GM19463 (cell line): ENCODE data around the gene CTDSP1.
A peak's percentile ranks its signal among the peaks of the same experiment; 100 is the strongest.

Experiments
- ATAC-seq: cut with Tn5 transposase; IDR thresholded peaks from one replicate; pipeline ENCODE4 v1.9.1; 2021; ENCODE audit warnings: mild to moderate bottlenecking, moderate library complexity; ENCODE audit not compliant: unreplicated experiment

CTDSP1 gene

DNA sequence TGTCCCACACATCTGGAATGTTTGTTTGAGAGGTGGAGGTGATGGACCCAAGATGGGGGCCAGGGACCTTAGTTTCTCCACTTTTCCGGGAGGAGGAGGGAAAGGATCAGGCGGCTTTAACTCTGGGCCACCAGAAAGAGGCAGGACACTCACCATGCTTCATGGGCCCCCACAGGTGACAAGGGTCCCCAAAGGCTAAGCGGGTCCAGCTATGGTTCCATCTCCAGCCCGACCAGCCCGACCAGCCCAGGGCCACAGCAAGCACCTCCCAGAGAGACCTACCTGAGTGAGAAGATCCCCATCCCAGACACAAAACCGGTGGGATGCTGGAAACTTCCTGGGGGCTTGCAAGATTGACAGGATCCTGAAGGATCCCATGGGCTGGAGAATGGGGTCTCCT, 16.9 kb upstream of the CTDSP1 start:
- no peak for ATAC-seq

DNA sequence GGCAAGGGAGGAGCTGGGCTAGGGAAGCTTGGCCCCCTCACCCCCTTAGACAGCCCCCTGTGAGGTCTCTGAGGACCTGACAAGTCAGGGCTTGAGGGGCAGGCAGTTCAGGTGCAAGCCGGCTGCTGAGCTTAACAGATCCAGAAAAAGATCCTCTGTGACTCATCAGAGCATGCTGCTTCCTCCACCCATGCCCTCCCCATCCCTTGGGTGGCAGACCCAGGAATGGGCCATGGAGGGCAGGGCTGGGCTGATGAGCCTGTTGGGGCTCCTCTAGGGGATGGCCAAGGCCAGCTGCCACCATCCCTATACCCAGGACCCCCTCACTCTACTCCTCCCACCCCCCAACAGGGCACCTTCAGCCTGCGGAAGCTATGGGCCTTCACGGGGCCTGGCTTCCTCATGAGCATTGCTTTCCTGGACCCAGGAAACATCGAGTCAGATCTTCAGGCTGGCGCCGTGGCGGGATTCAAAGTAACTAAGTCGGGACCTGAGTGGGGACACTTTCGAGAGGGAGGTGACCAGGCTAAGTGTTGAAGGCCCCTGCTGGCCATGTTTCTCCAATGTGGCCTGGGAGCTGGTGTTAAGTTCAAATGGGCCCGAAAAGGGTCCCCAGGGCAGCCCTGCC, 15.7 kb upstream of the CTDSP1 start:
- ATAC-seq, result no peak

DNA sequence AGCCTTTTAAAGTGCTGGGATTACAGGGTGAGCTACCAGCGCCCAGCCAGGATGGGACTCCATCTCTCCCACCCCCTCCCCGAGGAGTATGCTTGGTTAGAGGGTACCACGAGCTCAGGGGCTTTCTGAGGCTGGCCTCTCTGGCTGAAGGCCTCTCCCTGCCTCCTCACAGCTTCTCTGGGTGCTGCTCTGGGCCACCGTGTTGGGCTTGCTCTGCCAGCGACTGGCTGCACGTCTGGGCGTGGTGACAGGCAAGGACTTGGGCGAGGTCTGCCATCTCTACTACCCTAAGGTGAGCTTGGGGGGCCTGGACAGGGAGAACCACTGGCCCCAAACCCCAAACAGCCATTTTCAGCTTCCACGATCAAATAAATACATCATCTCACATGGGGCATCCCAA, 14.7 kb upstream of the CTDSP1 start:
- ATAC-seq, result no peak

- no peak for ATAC-seq
Observed at GRCh38 chr2:218386505-218387368, 12.9 kb upstream of the CTDSP1 start.

DNA sequence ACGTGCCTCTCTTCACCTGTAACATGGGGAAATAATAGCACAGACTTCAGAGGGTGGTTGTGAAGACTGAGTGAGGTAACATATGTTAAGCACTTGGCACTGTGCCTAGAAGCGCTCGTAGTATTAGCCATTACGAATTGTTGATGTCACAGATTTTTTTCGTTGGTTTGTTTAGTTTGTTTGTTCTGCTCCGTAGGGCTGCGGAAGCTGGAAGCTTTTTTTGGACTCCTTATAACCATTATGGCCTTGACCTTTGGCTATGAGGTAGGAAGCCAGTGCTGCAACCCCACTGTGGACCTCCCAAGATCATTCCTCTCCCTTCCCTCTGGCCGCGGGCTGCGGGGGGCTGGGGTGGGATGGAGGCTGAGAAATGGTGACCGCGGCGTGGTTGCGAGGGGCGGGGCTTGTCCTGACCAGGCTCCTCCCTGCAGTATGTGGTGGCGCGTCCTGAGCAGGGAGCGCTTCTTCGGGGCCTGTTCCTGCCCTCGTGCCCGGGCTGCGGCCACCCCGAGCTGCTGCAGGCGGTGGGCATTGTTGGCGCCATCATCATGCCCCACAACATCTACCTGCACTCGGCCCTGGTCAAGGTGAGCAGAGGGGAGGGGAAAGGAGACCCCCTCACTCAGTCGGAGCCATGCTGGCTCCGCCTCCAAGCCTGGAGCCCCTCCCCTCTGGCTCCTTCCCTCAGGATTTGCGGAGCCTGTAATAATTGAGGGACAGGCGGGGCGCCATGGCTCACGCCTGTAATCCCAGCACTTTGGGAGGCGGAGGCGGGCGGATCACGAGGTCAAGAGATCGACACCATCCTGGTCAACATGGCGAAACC, 12.1 kb upstream of the CTDSP1 start:
- ATAC-seq, result no peak

DNA sequence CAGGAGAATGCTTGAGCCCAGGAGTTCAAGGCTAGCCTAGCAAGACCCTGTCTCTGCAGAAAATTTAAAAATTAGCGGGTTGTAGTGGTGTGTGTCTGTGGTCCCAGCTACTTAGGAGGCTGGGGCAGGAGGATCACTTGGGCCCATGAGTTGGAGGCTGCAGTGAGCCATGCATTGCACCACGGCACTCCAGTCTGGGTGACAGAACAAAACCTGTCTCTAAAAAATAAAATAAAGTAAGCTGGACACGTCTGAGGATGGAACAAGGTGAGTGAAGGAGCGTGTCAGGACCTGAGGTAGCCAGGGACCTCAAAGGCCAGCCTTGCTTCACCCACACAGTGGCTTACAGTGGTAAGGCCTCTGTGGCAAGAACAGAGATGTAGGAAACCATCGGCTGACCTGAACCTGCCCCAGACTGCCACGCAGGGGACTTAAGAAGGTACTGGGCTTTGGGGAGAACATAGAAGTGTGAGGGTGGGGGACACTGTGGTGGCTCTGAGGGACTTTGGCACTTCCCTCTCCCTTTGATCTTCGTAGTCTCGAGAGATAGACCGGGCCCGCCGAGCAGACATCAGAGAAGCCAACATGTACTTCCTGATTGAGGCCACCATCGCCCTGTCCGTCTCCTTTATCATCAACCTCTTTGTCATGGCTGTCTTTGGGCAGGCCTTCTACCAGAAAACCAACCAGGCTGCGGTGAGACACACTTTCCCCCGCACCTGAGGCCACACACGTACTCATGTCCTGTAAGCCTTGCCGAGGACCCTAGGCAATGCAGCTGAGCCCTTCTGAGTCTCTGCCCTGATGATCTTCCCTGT, 10.1 kb upstream of the CTDSP1 start:
- no peak for ATAC-seq

- ATAC-seq, result no peak
Observed at GRCh38 chr2:218391202-218391601, 8.5 kb upstream of the CTDSP1 start.

DNA sequence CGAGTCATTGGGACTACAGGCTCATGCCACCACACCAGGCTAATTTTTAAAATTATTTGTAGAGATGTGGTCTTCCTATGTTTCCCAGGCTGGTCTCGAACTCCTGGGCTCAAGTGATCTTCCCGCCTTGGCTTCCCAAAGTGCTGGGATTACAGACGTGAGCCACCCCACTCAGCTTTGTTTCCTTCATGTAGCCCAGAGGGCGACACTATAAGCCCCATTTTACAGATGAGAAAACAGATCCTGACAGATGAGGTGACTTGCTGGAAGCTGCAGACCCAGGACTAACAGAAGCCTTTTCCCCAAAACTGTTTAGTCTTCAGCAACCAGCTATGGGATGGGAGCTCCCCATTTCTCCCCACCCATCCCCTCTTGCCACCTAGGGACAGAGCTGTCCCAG, 7.2 kb upstream of the CTDSP1 start:
- ATAC-seq, result no peak

- ATAC-seq, result no peak
Observed at GRCh38 chr2:218392891-218393462, 6.7 kb upstream of the CTDSP1 start.

GRCh38 chr2:218393750-218394290, 5.8 kb upstream of the CTDSP1 start:
- ATAC-seq, result no peak

- no peak for ATAC-seq
Observed at GRCh38 chr2:218394298-218395089, 5.2 kb upstream of the CTDSP1 start.

DNA sequence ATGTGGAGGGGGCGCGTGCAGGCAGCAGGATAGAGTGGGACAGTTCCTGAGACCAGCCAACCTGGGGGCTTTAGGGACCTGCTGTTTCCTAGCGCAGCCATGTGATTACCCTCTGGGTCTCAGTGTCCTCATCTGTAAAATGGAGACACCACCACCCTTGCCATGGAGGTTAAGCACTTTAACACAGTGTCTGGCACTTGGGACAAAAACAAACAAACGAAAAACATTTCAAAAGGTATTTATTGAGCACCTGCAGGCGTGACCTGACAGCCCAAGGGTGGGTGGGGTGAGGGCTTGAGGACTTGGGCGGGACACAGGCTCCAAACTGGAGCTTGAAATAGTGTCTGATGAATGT, 4.6 kb upstream of the CTDSP1 start:
- ATAC-seq, result no peak

DNA sequence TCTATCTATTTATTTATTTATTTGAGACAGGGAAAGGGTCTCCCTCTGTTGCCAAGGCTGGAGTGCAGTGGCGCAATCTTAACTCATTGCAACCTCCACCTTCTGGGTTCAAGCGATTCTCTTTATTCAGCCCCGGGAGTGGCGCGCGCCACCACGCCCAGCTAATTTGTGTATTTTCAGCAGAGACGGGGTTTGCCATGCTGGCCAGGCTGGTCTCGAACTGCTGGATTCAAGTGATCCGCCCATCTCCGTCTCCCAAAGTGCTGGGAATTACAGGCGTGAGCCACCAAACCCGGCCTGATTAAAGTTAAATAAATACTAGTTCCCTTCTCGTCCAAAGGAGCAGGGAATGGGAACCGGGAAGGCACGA, 4.2 kb upstream of the CTDSP1 start:
- ATAC-seq, result no peak

- peak; percentile 40 for ATAC-seq
Observed at GRCh38 chr2:218395826-218396687, 3.6 kb upstream of the CTDSP1 start.

- ATAC-seq, result no peak
Observed at GRCh38 chr2:218396688-218397462, 2.8 kb upstream of the CTDSP1 start.

GRCh38 chr2:218397463-218397819, 2.2 kb upstream of the CTDSP1 start:
- no peak for ATAC-seq

DNA sequence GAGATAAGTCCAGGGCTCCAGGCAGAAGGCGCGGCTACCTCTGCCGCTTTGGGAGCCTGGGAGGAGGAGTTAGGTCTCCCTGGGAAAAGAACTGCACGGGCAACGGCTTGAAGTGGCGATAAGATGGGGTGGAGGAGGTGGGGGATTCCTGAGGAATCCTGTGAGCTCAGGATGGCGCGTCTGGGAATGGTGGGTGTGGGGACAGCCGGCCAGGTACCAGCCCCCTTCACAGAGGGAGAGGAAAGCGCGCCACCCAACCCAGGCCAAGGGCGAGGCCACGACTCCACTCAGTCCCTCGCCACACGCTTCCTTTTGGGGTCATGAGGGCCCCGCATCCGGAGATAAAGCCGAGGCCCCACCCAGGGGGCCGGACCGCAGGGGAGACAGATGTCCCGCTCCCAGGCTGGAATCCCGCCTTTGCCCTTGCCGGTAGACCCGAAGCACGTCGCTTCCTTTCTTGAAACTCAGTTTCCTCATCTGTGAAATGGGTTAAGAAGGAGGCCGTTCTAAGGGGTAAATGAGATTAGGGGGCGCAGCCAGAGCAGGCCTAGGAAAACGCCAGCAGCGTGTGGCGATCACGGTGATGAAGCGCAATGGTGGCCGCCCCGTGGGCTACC, 1.7 kb upstream of the CTDSP1 start:
- peak; percentile 28 for ATAC-seq
